Stimulated activated CD4-positive, alpha-beta T cell treated with anti-CD3 and anti-CD28 coated beads, Interleukin-4, amount 100 ng/mL, for 48 hours (primary cell): ENCODE results near the gene CEBPZOS.

ENCODE experiments used
- DNase-seq, 2 donors: peaks; one replicate each; pipeline ENCODE4 v3.0.0-alpha.2; 2020; ENCODE audit warnings: low read depth in 2 of 2

CEBPZOS gene

DNA sequence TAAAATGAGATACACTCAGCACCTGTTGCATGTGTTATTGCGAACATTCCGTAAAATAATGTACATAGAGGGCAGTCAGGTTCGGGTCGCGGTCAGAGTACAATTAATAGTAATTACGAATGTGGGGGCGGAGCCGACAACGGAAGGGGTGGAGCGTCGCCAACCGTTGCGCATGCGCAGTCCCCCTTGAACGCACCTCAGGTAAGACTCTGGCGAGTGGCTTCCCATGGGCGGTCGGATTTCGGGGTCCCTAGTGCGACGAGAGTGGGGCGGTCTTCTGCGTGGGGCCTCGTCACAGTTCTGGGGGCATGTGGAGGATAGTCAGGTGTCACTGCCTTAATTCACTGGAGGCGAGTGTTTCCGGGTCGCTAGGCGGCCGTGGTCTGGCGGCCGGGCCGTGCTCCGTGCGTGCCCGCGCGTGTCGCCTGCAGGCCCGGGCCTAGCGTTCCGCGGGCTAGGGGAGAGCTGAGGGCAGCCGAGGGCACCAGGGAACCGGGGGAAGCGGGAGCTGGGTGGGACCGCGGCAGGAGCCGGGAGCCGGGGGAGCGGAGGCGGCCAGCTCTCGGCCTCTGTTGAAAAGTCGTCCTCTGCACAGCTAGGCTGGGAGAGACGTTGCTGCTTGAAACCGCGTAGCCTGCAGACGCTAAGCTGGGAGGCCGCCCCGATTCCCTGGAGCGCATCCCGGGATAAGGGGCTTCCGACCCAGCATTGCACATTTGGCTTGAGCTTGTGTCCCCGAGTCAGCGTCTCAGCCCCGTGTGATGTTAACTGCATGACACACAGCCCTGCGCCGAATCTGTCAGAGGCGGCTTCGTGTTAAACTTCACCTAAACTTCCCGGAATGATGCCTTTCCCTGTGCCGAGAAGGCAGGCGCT is at the start of gene CEBPZOS:
Gene CEBPZOS (plus strand): TSS at position 177 of the 876 bp plus-strand sequence. CDS start 3,209 bp downstream, outside the sequence.
- DNase-seq, result peak; percentile 79 to 85

DNA sequence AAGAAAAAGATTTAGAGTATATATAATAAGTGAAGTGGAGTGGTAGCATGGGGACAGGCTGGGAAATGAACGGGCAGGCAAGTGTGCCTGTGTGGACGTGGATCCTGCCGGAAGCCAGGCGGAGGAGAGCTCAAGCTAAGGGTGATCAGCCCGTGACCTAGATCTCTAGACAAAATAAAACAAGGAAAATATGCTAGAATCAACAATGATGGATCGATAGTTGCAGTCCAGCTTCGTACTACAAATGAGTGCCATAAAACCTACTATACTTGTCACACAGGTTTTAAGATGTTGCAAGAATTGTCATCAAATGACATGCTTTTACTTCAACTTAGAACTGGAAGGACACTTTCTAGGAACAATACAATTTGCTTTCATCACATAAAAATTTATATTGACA is 48.0 kb upstream of the CEBPZOS start:
- no peak for DNase-seq

DNA sequence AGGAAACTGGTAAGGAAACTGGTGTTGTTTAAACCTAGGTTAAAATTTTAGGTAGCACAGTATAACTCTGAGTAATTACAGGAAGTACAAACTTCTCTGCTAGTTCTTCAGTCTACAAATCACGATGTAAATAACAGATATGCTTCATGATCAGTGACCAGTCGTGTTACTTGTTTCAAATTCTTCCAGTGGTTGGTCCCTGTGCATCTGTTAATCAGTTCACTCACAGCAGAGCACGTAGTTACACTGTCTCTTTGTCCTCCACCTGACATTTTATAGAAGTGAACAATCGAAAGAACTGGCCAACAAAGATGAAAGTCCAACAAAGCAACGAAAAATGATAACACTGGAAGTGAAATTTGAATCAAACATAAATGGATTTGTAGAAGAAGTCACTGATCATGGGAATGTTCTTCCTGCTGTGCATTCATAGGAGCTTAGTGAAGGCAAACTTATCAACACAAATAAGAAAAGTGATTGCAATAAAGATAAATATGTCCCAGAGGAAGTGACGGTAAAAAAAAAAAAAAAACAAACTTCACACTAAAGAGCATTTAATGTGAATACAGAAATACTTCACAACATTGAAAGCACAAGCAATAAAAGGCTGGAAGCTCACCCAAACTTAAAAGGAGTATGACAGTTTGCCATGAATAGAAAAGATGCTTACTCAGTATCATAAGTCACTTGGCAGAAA is 46.5 kb upstream of the CEBPZOS start:
- DNase-seq, result no peak

DNA sequence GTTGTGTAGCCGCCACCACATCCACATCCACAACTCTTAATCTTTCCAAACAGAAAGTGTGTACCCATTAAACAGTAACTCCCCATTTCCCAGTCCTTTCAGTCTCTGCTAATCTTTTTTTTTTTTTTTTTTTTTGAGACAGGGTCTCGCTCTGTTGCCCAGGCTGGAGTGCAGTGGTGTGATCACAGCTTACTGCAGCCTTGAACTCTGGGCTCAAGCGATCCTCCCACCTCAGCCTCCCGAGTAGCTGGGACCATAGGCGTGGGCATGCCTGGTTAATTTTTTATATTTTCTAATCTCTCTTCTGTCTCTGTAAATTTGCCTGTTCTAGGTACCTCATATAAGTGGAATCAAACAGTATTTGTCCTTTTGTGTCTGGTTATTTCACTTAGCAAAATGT is 43.1 kb upstream of the CEBPZOS start:
- DNase-seq, result no peak

DNA sequence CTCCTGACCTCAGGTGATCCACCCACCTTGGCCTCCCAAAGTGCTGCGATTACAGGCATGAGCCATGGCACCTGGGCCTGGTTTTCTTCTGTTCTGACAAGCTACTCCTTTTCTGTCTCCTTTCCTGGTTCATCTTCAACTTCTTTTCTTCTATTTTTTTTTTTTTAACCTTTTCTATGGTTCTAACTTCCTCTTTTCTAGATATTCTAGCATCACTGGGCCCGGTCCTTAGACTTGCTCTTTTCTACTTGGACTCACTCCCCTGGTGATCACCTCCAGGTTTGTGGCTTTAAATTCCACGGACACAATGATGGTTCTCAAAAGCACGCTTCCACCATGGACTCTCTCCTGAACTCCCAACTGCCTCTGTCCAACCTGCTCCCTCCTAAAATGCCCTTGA is 41.5 kb upstream of the CEBPZOS start:
- DNase-seq, result no peak

DNA sequence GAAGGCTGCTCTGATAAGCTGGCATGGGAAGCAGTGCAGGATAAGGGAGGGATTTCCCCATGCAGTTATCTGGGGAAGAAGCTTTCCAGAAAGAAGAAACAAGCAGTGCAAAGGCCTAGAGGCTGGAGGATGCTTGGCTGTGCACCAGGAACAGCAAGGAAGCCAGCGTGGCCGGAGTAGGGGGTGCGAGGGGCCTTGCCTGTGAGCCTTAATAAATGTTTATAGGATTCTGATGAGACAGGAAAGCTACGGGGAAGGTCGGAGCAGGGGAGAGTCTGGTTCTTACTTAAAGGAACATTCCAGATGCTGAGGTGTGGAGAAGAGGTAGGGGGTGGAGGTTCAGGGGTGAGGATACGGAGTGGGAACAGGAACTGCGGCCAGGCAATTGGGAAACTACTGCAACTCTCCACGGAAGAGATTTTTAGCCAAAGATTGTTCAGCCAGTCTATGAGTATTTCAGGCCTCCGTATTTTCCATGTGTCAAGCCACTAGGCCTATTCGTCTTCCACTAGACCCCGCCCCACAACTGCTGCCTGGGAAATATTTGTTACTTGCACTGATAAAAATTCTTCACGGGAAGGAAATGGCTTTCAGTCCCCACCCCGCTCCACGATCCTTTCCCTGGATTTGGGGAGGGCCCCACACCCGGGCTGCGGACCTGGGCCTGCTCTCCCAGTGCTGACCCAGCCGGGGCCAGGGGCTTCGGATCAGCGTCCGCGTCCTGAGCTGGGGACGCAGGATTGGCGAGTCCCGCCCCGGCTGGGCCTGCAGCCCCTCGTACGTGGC is 40.0 kb upstream of the CEBPZOS start:
- peak; percentile 13 to 20 for DNase-seq

DNA sequence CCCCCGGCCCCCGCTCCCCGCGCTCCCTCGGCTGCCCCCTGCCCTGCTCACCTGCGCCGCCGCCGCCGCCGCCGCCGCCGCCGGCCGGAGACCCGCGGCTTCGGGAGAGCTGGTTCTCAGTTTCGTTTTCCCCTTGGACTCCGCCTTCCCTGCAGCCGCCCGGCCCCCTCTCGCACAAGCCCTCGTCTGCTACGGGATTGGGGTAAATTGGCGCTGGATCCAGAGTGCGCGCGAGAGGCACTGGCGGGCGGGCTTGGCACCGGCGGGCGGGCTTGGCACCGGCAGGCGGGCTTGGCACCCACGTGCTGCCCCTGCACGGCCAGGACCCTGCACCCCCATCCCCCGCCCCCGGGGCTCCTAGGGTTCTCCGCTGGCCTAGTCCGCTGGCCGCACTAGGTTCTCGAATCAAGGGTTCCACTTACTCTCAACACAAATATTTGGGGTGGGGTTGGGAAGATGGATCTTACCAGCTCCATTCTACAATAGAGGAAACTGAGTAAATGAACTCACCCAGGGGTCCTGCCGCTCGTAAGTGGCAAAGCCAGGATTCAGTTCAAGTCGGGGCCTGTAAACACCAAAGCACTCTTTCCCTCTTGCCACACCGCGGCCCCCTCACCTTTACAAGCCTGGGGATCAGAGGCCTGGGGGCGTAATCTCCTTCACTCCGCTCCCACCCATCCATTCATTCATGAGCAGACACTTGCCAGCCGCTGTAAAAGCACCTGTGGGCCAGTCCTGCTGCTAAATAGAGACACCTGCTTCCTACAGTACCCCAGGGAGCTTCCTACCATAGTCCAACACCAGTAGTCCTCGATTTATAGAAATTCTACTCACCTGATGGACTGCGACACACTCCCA is 39.2 kb upstream of the CEBPZOS start, which contains the start of gene EIF2AK2:
Gene EIF2AK2 (minus strand): TSS at position 124 of the 858 bp plus-strand sequence. CDS start 9,174 bp downstream, outside the sequence.
- peak; percentile 73 to 78 for DNase-seq

DNA sequence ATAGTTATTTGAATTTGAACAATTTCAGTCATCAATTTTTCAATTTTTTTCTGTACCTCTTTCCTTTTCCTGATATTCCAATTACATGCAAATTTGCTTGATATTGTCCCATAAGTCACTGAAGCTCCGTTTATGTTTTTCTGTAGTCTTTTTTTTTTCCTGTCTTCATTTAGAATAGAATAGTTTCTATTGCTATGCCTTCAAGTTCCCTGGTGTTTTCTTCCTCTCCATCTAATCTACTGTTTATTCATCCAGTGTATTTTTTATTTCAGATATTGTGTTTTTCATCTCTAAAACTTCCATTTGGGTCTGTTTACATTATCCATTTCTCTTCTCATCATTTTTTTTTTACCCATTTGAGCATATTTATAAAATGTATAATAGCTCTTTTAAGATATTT is 31.5 kb upstream of the CEBPZOS start:
- no peak for DNase-seq

DNA sequence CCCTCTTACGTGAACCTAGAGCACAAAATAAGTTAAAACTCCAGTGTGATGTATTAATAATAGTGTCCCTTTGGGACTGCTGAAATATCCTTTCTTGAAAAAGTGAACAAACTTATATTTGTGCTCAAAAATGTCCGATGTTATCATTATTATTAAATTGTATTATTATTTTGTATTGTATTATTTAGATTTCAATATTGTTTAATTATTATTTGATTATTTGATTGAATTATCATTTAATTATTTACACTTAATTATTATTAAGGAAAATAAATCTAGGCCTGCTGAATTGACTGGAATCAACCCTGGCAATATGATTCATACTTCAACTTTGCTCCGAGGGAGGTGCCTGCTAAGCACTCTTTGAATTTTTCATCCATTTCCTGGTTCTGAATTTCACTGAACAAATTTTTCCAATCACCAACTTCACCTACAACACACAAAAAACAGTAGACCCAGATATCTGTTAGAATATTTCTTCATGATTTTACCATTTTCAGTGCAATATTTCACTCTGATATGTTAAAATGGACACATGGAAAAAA is 28.6 kb upstream of the CEBPZOS start:
- no peak for DNase-seq

DNA sequence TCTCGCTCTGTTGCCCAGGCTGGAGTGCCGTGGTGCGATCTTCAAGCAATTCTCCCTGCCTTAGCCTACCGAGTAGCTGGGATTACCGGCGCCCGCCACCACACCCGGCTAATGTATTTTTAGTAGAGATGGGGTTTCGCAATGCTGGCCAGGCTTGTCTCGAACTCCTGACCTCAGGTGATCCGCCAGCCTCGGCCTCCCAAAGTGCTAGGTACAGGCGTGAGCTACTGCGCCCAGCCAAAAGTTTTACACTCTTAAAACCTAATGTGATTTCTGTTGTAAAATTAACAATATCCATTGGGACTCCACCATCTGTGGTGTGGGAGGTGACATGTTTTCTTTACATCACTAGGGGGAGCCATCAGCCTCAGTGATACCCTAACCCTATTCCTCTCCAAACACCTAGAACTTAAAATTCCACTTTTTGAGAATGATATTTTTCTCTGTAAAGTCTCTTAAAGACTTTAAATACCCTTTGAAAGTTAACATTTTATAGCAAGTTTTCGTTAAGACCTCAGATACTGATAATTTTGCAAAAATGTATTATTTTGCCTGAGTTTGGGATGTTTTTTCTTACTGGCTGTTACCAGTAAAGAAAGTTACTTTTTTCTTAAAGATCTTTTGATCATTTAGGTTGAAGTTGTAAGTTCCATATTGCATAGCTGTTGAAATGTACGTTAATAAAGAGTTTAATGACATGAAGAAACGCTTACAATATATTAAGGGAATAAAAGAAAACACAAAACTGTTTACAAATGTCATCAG is 27.9 kb upstream of the CEBPZOS start:
- DNase-seq, result no peak

DNA sequence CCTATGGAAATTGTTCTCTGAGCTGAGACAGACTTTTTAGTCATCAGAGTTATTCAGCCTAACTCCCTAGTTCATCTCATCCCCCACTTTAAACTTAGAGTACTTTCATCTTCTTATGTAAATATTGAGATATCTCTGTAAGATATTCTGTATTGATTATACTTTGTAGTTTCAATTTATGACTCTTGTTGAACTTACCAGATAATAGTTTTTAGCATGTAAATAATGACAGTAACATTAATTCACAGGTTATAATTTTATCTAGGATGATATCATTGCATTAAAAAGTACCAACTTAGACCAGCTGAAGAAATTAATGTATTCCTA is 24.7 kb upstream of the CEBPZOS start:
- DNase-seq, result no peak

DNA sequence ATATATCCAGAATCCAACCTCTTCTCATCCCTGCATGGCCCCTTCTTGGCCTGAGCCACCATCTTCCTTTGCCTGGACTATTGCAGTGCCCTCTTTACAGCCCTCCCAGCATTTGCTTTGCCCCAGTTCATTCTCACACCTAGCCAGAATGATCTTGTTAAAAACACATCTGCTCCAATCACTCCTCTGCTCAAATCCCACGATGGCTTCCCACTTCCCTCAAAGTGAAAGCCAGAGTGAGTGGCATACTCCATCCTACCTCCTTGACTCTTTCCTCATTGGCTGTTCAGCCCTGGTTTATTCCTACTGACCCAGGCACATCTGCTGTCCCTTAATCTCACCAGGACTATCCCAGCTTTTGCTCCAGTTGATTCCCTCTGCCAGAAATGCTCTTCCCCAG is 22.6 kb upstream of the CEBPZOS start:
- DNase-seq, result no peak

DNA sequence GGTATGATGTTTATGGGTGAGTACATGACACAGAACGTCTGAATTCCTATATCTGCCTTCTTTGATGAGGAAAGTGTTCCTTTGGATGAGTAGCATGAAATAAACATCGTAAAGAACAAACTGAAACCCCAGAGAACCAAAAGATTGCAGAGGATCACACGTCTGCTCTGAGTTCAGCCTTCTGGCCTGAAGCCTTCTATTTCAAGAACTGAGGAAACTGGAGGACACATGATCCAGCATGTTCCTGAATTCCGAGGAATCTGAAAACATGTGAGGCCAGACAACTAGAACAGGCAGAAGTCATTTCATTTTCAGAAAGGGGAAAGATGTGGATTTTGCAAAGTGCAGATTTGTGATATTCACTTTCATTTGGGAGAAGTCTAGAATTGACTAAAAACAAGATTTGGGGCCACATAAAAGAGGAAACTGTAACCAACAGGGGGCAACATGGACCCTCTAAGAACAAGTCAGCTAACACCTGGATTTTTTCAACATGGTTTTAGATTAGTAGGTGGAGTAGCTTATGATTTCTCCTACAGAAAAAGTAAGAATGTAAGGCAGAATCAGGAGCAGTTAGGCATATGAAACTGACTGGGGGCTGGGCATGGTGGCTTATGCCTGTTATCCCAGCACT is 16.2 kb upstream of the CEBPZOS start:
- DNase-seq, result no peak

DNA sequence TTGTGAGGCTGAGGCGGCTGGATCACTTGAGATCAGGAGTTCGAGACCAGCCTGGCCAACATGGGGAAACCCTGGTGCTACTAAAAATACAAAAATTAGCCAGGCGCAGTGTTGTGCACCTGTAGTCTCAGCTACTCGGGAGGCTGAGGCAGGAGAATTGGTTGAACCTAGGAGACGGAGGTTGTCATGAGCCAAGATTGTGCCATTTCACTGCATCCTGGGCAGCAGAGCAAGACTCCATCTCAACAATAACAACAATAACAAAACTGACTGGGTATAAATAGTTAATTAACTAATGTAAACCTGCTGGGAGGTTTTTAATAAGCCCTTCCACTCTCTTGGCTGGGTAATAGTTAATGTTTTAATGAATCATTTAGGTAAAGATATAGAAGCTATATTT is 15.7 kb upstream of the CEBPZOS start:
- no peak for DNase-seq

DNA sequence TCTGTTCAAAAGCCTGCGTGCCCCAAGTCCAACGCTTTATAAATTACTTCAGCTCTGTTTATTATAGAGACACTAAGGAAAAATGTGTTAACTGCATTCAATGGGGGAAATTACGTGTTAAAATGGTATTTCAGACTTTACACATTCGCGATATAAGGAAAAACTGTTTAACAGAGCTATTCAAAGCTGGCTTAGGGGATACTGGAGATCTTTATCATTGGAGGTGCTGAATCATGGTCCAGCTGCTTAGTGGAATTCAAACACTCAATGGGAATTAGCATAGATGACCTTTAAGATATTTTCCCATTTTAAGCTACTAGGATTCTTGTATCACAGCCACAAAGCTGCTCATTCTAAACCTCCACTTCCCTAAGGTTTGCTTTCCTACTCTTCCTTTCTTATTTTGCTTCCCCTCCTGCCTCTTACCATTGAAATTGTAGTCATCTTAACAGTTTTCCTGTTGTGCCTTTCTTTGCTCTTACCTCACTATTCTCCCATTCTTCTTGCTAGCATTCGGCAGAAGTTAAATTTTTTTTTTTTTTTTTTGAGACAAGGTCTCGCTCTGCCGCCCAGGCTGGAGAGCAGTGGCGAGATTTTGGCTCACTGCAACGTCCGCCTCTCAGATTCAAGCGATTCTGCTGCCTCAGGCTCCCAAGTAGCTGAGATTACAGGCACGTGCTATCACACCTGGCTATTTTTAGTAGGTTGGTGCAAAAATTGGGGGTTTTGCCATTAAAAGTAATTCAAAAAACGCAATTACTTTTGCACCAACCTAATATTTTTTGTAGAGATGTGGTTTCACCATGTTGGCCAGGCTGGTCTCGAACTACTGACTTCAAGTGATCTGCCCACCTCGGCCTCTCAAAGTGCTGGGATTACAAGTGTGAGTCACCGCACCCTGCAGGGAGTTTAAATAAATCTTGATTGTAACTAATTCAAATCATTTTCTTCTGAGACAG is 14.3 kb upstream of the CEBPZOS start:
- DNase-seq, result no peak

DNA sequence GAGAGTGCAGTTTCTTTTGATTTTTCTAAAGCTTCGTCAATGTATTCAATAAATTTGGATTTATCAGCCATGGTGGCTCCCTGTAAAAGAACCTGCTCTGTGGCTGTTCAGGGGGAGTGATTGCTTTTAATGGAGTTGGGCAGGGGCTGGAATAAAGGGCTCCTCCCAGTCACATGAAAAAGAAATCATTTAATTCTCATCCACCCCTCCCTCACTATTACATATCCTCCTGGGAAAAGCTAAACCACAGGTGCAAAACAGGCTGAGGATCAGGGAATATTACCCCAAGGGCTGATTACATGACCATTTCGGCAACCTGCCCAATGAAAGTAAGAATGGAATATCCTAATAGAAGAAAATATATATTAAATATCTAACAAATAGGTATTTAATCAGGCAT is 7.7 kb upstream of the CEBPZOS start, which contains the start of gene SULT6B1:
Gene SULT6B1 (minus strand): TSS at position 101 of the 400 bp plus-strand sequence. CDS start 30 bp downstream, at position 71.
- no peak for DNase-seq

DNA sequence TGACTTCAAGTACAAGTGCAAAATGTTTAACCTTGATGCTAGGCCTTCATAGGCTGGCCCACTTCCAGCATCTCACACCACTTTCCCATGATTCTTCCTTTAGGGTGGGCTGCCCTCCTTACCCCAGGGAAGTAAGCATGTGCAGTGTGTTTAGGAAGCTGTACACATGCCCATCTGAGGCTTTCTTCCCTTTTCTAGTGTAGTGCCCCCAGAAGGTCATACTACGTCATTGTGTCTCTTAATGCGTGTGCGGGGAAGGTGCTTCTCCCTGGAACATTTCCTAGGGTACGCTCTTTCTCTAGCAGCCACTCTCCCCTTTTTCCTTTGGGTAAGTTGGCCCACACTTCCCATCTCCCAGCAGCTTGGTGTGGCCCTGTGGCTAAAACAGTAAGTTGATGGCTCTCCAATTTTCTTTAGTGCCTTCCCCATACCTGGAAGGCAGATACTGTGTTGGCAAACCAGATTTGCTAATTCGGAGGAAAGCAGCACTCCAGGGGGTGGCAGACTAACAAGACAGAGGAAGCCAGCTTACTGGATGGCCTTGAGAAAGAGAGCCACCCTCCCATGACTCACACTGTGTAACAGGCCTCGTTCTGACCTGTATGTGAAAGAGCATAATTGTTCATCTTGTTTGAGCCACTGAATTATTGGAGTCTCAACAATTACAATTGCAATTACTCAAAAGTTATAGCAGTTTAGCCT is 6.7 kb upstream of the CEBPZOS start:
- DNase-seq, result no peak

DNA sequence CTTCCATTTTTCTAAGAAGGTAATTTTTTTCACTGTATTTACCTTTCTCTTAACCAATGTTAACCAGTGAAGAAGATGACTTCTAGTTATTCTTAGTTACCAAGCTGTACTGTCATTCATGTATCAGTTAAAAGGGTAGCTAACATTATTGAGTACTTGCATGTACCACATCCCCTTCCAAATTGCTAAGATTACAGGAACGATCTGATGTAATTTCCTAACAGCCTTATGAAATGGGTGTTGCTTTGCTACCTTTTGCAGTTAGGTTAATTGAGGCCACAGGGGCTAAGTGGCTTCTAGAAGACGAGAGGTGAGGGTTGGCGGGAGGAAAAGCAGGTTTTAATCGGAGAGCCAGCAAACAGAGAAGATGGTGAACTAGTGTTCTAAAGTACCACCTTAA is 6.0 kb upstream of the CEBPZOS start:
- no peak for DNase-seq
